Calu3 (cell line): Measurements from ENCODE around the gene EP400. TPM values are rescaled to one million over a fixed set of nuclear protein-coding genes. Genes with fewer than 3 reads are reported as not detected.

Experiments used
- BruUV-seq: library from RNA; stranded (reverse); fragments of 400-500 nt; replicated peaks from 2 replicates; lab custom pipeline; 2021; lab: Mats Ljungman, UMichigan
- CTCF ChIA-PET: fragments of 300-600 bp; sonication (Branson Sonifier 250); formaldehyde crosslinking; loops from one replicate; lab custom pipeline; 2022; ENCODE audit warnings: antibody characterized with exemption; lab: Charles Lee
- DNase-seq: peaks from one replicate; pipeline ENCODE4 v3.0.0; 2022
- H3K27ac Mint-ChIP-seq: one replicate; pipeline ENCODE4 v1.8.0; 2022; ENCODE audit warnings: mixed read lengths; ENCODE audit not compliant: unreplicated experiment
- H3K27me3 Mint-ChIP-seq: one replicate; pipeline ENCODE4 v1.8.0; 2022; ENCODE audit warnings: mixed read lengths; ENCODE audit not compliant: unreplicated experiment
- H3K36me3 Mint-ChIP-seq: one replicate; pipeline ENCODE4 v1.8.0; 2022; ENCODE audit warnings: mild to moderate bottlenecking, moderate library complexity, mixed read lengths; ENCODE audit not compliant: insufficient read depth, unreplicated experiment
- H3K4me1 Mint-ChIP-seq: one replicate; pipeline ENCODE4 v1.8.0; 2022; ENCODE audit warnings: mild to moderate bottlenecking, low read depth, mixed read lengths; ENCODE audit not compliant: unreplicated experiment
- H3K4me3 Mint-ChIP-seq: one replicate; pipeline ENCODE4 v1.8.0; 2022; ENCODE audit warnings: mild to moderate bottlenecking, low read depth, moderate library complexity, mixed read lengths; ENCODE audit not compliant: unreplicated experiment
- H3K9me3 Mint-ChIP-seq: one replicate; pipeline ENCODE4 v1.8.0; 2022; ENCODE audit warnings: low read depth, mixed read lengths; ENCODE audit not compliant: unreplicated experiment
- intact Hi-C: fragments of 100-400 bp; cut with micrococcal nuclease; formaldehyde crosslinking; loops from one replicate; pipeline ENCODE4 v1.10.0; 2022; ENCODE audit not compliant: unreplicated experiment
- total RNA-seq: library from RNA; stranded (reverse); gene quantifications from 2 replicates; pipeline ENCODE4 v1.2.3, GENCODE V29; 2022
- TF ChIP-seq, protein P1 (sequence below): fragments of 200-600 bp; IDR thresholded peaks from one replicate; pipeline ENCODE4 v1.8.0; 2022; ENCODE audit warnings: antibody characterized with exemption; ENCODE audit not compliant: unreplicated experiment

EP400 gene
- total RNA-seq, 1 experiment from 2014 or later = 88.7 TPM

DNA sequence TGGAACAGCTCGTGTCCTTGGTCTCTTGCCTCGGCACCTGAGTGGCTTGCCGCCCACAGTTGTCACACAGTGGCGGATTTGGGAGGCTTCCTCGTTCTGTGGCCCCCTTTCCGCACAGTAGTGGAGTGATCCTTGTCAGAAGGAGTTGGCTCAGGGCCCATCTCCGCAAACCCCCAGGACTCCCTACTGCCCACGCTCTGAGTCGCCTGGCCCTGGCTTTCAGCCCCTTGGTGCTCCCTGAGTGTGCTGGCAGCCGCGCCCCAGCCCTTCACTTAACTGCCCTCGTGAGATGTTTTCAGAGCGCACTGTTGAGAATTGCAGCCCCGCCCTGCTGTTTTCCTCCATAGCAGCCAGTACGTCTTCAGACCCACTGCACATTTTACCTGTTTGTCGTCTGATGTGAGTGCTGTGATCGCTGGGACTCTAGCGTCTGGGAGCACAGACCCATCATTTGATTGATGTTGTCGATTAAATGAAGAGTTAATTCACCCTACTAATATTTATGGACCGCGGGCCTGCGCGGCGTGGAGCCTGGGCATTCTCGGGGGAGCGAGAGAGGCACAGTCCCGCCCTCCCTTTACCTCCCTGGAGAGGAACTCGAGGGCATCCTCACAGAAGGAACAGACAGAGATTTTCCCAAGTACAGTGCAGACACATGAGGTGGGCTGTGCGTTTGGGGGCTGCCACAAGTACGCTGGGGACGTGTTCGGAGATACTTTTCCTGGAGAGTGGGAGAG is 102.6 kb downstream of the EP400 start:
- CTCF ChIA-PET = no interaction called here
- Mint-ChIP-seq H3K27me3 (no peaks in the 10 kb centered on the region), H3K4me1 (no peaks in the 10 kb centered on the region), H3K9me3 (no peaks in the 10 kb centered on the region), H3K4me3 (no peak overlapping the region), H3K36me3 (peaks cover 45% of the 10 kb centered on the region), H3K27ac (no peak overlapping the region)
- TF ChIP-seq, protein P1, sequence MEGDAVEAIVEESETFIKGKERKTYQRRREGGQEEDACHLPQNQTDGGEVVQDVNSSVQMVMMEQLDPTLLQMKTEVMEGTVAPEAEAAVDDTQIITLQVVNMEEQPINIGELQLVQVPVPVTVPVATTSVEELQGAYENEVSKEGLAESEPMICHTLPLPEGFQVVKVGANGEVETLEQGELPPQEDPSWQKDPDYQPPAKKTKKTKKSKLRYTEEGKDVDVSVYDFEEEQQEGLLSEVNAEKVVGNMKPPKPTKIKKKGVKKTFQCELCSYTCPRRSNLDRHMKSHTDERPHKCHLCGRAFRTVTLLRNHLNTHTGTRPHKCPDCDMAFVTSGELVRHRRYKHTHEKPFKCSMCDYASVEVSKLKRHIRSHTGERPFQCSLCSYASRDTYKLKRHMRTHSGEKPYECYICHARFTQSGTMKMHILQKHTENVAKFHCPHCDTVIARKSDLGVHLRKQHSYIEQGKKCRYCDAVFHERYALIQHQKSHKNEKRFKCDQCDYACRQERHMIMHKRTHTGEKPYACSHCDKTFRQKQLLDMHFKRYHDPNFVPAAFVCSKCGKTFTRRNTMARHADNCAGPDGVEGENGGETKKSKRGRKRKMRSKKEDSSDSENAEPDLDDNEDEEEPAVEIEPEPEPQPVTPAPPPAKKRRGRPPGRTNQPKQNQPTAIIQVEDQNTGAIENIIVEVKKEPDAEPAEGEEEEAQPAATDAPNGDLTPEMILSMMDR = no peak
- no TSS peak for BruUV-seq
- intact Hi-C loops = no loop called here
- DNase-seq = no peak

DNA sequence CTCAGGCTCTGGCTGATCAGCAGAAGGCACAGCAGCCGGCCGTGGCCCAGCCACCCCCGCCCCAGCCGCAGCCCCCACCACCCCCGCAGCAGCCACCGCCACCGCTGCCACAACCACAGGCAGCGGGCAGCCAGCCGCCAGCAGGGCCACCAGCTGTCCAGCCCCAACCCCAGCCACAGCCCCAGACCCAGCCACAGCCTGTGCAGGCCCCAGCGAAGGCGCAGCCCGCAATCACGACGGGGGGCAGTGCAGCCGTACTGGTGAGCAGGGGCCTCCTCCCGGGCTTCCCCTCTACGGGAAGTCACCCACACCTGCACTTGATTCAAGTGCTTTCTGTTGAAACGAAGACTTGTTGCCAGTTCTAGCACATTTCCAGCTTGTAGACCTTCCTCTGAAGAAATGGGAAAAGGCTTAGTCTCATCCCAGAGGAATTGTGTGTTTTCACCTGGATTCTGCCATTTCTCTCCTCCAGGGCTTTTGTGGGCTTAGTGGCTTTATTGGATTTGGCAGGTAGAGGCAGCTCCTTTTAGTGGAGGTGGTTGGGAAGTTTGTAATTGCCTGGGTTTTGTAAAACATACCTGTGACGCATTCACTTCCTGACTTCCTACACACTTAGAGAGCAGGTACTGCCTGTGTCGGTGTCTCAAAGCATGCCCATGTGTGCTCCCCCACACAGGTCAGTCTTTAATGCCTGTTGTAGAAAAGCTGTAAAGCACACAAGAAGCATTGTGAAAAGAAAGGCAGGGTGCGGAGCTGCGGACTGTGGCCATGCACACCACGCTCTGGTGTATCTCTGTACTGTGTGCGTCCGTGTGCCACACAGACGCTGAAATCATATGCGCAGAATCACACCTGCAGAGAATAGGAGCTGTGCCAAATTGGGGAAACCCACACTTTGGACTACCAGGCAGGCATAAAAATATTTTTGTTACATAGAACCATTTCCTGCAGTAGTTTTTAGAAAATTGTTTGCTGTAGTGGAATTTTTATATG is 103.9 kb downstream of the EP400 start:
- no peaks in the 10 kb centered on the region for H3K9me3 Mint-ChIP-seq
- H3K4me3 Mint-ChIP-seq = no peak overlapping the region
- no TSS peak for BruUV-seq
- intact Hi-C loops = no loop called here
- CTCF ChIA-PET = no interaction called here
- TF ChIP-seq, protein P1 = no peak
- H3K27ac Mint-ChIP-seq = no peak overlapping the region
- no peak for DNase-seq
- no peaks in the 10 kb centered on the region for H3K4me1 Mint-ChIP-seq
- H3K27me3 Mint-ChIP-seq = no peaks in the 10 kb centered on the region
- H3K36me3 Mint-ChIP-seq = peaks cover 51% of the 10 kb centered on the region

DNA sequence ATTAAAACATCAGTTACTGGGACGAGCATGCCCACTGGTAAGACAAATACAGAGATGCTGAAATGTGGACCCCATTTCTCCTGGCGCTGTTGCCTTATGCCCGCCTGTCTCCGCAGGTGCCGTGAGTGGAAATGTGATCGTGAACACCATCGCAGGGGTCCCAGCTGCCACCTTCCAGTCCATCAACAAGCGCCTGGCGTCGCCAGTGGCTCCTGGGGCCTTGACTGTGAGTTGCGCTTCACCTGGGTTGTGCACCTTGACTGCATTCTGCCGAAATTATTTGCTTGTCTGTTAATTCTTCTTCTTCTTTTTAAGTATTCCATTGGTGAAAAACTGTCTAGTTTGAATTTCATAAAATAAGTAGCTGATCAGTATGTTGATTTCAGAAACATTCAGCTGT is 105.2 kb downstream of the EP400 start:
- no peaks in the 10 kb centered on the region for H3K4me1 Mint-ChIP-seq
- no peak overlapping the region for H3K4me3 Mint-ChIP-seq
- no peaks in the 10 kb centered on the region for H3K9me3 Mint-ChIP-seq
- TF ChIP-seq, protein P1 = no peak
- intact Hi-C loops = no loop called here
- CTCF ChIA-PET = no interaction called here
- no peaks in the 10 kb centered on the region for H3K27me3 Mint-ChIP-seq
- H3K27ac Mint-ChIP-seq = no peak overlapping the region
- DNase-seq = no peak
- H3K36me3 Mint-ChIP-seq = peaks cover 44% of the 10 kb centered on the region
- BruUV-seq = no TSS peak

DNA sequence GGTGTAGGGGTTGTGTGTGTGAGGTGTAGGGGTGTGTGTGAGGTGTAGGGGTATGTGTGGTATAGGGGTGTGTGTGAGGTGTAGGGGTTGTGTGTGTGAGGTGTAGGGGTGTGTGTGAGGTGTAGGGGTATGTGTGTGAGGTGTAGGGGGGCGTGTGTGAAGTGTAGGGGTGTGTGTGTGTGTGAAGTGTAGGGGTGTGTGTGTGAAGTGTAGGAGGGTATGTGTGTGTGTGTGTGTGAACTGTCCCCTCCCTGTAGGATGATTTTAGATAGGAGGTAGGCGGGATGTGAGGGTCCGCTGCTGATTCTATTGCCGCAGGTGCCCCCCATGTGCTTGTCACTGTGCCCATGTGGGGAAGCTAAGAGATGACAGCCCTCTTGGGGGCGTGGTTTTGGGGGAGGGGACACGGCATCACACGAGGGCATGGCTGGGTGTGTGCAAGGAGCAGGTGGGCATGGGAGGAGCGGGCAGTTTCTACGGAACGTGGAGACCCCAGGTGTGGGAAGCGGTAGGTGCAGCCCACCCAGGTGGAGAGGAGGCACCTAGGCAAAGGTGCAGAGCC is 105.9 kb downstream of the EP400 start:
- H3K27me3 Mint-ChIP-seq = no peaks in the 10 kb centered on the region
- no peak overlapping the region for H3K27ac Mint-ChIP-seq
- H3K4me3 Mint-ChIP-seq = no peak overlapping the region
- TF ChIP-seq, protein P1 = no peak
- no peaks in the 10 kb centered on the region for H3K4me1 Mint-ChIP-seq
- BruUV-seq = no TSS peak
- H3K36me3 Mint-ChIP-seq = peaks cover 38% of the 10 kb centered on the region
- no peak for DNase-seq
- CTCF ChIA-PET = no interaction called here
- H3K9me3 Mint-ChIP-seq = no peaks in the 10 kb centered on the region
- intact Hi-C loops = no loop called here
